ENCODE measurements around the gene PRSS53.
"Not testable (repeated sequence)": the region's sequence is repeated elsewhere in the genome, so short reads cannot be mapped to it uniquely, and the experiment has no call there.

Gene PRSS53

GRCh38 chr16:31088459-31089183, at the start of gene PRSS53:
Gene PRSS53 (minus strand): TSS chr16:31088943. CDS start chr16:31088809, 134 bp downstream.
- no peak for DNase-seq

- DNase-seq: not testable (repeated sequence)
Observed at GRCh38 chr16:31136822-31137499, 48.2 kb upstream of the PRSS53 start.

DNA sequence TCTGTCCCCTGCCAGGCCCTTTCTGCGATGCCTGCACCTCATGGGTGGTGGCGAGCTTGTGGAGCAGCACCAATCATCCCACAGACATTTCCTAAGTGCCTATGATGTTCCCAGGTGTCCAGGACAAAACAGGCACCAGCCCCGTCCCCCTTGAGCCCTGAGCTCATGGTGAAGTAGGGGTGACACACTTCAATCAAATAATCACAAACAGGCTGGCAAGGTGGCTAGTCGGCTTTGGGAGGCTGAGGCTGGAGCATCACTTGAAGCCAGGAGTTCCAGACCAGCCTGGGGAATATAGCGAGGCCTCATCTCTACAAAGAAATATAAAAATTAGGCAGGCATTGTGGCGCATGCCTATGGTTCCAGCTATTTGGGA, 47.5 kb upstream of the PRSS53 start:
- DNase-seq: no peak

- no peak for DNase-seq
Observed at GRCh38 chr16:31135535-31136286, 47.0 kb upstream of the PRSS53 start, which contains the start of gene PRSS8. Gene PRSS8 (minus strand): TSS chr16:31135727. CDS start chr16:31135498, 229 bp downstream.

DNA sequence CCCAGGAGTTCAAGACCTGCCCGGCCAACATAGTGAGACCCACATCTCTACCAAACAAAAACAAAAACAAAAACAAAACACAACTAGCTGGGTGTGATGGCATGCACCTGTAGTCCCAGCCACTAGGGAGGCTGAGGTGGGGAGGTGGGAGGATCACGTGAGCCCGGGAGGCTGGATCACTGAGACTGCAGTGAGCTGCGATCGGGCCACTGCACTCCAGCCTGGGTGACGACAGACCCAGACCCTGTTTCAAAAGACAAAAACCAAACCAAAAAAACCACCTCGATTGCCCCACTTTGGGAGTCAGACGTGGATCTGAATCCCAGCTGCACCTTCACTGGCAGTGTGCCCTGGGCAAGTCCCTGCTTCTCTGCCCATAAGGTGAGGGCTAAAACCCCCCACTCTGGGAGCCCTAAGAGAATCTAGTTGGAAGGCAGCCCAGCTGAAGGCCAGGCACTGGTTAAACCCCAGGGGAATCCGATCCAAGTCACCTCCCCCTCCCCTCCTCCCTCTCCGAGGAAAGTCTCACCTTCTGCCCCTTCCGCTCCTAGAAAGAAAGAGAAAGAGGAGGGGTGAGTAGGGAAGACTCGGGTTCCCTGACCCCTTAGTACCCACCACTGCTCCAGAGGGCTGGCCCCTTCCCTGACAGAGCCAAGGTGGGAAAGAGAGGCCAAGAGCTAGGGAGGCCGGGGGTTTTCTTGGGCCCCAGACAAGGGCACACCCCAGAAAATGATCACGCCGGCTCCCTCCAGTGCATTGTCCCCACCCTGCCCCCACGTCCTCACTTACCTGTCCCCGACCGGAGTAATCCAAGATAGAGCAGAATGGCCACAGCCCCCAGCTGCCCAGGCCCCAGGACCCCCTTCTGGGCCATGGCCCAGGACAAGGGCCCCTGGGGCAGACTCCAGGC, 46.1 kb upstream of the PRSS53 start:
- DNase-seq: peak; percentile 24

DNA sequence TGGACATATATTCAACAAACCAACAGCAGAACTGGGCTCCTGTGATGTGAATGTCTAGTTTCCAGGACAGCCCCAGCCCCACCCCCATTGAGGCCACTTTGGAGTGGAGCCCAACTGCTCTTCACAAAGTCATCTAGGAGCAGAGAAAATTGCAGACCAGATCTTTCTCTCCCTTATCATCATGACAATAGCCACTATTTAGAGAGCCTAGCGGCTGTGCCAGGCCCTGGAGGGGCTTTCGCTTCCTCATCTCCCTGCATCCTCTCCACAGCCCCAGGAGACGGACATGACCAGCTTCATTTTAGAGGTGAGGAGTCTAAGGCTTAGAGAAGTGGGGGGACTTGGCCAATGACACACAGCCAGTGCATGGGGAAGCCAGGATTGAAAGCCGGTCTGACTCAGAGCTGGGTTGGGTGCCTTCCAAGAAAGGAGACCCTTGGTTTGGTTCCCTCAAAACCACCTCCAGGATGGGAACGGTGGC, 45.4 kb upstream of the PRSS53 start:
- peak; percentile 29 for DNase-seq

DNA sequence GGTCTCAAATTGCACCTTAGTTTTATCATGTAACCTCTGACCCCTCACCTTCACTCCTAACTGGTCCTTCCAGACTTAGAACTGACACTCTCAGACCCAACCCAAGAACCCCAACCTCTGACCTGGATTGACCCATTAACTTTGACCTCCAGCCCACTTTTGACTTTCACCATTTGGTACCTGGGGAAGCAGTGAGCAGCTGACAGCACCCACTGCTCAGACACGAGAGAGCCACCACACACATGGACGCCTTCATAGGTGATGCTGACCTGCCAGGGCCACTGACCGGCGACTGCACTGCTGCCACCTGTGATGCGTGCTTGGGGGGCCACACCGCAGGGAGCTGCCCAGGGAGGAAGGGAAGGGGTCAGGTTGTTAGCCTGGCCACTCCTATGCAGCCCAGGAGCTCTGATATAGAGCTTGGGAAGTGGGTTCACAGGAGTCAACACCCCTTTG, 44.3 kb upstream of the PRSS53 start:
- DNase-seq: no peak

DNA sequence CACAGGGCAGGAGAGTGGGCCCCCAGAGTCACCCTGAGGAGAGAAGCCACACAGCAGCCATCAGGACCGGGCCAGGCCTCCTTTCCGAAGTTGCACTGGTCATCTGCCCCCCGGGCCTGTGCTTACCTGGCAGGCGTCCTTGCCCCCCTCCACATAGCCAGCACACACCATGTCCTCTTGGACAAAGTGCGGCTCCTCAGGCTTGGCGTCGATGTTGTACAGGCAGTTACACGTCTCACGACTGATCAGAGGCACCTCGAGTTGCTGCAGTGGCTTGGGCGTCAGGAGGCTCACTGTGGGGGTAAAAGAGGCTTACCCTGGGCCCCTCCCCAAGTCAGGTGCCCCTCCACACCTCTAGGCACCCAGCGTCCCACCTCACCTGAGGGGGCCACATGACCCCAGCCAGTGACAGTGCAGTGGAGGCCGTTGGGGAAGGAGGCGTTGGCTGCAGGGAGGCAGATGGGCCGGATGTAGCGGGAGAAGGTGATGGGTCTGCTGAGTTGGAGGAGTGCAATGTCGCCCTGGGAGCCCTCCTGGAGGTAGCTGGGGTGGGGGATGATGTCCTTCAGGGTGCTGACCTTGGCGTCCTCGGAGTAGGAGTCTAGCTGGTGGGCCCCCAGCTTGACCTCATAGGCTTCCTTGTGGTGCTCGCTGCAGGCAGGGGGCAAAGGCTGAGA, 43.7 kb upstream of the PRSS53 start:
- no peak for DNase-seq

- DNase-seq: no peak
Observed at GRCh38 chr16:31131841-31132271, 43.1 kb upstream of the PRSS53 start.

DNA sequence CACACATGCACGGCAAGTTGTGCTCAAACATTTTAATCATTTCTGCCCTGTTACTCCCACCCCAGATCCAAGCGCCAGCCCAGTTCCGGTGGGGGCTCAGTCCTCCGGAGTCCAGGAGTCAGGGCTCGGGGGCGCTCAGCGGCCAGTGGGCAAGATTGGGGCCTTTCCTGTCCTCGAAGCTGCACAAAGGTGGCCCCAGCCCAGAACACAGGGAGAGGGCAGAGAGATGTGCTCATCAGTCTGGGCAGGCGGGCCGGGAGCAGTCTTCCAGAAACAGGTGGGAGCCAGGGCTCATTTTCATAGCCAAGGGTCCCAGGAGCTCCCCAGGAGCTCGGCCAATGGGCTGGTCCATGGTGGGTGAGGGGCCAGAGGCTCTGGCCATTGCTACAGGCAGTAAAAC, 42.7 kb upstream of the PRSS53 start:
- no peak for DNase-seq

DNA sequence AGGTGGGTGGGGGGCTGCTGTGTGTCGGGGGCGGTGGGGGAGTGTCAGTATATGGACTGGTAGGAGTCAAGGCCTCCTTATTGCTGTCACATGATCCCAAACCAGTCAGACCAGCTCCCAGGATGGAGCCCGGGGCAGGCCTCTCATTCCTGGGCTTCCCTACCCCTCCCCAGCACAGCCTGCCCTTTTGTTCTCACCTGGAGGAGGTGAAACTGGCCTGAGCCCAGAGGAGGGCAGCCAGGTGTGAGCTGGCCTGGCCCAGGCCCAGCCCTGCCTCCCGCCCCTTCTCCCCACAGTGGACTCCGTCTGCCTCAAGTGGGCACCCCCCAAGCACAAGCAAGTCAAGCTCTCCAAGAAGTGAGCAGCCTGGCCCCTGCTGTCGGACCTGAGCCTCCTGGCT, 42.2 kb upstream of the PRSS53 start:
- DNase-seq: no peak

DNA sequence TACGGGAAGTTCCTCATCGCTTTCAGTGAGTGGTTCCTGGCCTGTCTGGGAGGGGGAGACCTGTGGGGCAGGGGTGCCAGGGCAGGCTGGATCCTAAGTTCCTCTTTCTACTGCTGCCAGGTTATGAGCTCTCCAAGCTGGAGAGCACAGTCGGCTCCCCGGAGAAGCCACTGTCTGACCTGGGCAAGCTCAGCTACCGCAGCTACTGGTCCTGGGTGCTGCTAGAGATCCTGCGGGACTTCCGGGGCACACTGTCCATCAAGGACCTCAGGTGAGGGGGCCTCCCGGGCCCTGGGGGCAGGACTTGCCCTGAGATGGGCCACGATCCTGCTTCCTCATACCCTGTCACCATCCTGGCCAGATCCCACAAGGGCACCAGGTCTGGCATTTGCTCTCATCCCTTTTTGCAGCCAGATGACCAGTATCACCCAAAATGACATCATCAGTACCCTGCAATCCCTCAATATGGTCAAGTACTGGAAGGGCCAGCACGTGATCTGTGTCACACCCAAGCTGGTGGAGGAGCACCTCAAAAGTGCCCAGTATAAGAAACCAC, 41.7 kb upstream of the PRSS53 start:
- DNase-seq: no peak

GRCh38 chr16:31129568-31130335, 41.0 kb upstream of the PRSS53 start:
- DNase-seq: no peak

- no peak for DNase-seq
Observed at GRCh38 chr16:31128711-31129567, 40.2 kb upstream of the PRSS53 start.

- DNase-seq: no peak
Observed at GRCh38 chr16:31127182-31127581, 38.4 kb upstream of the PRSS53 start.

DNA sequence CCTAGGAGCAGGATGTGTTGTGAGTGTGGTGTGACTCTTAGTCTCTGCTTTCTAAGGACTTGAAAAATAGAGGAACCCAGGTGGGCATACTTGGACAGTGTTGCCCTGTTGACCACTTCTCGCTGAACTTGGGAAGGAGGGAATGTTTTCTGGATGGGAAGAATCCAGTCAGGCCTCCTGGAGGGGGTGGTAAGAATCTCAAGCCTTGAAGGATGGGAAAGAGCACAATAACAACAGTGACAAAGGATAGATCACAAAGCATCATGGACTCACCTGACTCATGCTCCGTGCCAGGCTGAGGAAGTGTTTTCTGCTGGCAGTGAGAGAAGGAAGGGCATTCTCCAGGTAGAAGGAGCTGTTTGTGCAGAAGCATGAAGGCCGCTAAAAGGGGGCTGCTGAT, 37.1 kb upstream of the PRSS53 start:
- no peak for DNase-seq

DNA sequence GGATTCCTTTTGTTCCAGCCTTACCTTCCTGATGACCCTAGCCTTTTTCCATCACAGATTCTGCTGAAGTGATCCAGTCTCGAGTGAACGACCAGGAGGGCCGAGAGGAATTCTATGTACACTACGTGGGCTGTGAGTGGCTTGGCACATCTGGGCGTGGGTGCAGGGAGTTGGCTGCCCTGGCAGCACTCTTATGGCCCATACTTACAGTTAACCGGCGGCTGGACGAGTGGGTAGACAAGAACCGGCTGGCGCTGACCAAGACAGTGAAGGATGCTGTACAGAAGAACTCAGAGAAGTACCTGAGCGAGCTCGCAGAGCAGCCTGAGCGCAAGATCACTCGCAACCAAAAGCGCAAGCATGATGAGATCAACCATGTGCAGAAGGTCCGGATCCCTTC, 31.4 kb upstream of the PRSS53 start:
- no peak for DNase-seq

- peak; percentile 17 for DNase-seq
Observed at GRCh38 chr16:31118223-31119155, 29.7 kb upstream of the PRSS53 start.
